Neuronal stem cell (in vitro differentiated cells): ENCODE data around the gene POLR2A.

Experiments
- DNase-seq: peaks from one replicate; pipeline ENCODE4 v3.0.0-alpha.2; 2013; ENCODE audit warnings: low spot score
- H2AFZ ChIP-seq: one replicate; pipeline ENCODE4 v1.6.1; 2013; ENCODE audit warnings: mild to moderate bottlenecking, low read length, inconsistent platforms
- H2AK5ac ChIP-seq: 2 replicates; pipeline ENCODE4 v1.6.1; 2013; ENCODE audit warnings: low read depth, mild to moderate bottlenecking, inconsistent platforms, low read length, moderate library complexity, mixed read lengths
- H2BK120ac ChIP-seq: 2 replicates; pipeline ENCODE4 v1.6.1; 2013; ENCODE audit warnings: low read depth, mild to moderate bottlenecking, inconsistent platforms, low read length, moderate library complexity, mixed read lengths
- H2BK12ac ChIP-seq: one replicate; pipeline ENCODE4 v1.6.1; 2013; ENCODE audit warnings: low read length, inconsistent platforms
- H2BK15ac ChIP-seq: 2 replicates; pipeline ENCODE4 v1.6.1; 2013; ENCODE audit warnings: mild to moderate bottlenecking, low read length, inconsistent platforms, mixed read lengths
- H2BK5ac ChIP-seq: one replicate; pipeline ENCODE4 v1.6.1; 2013; ENCODE audit warnings: inconsistent platforms, mild to moderate bottlenecking, low read length, moderate library complexity
- H3K14ac ChIP-seq: one replicate; pipeline ENCODE4 v1.6.1; 2013; ENCODE audit warnings: low read length, inconsistent platforms
- H3K18ac ChIP-seq: 2 replicates; pipeline ENCODE4 v1.6.1; 2013; ENCODE audit warnings: low read length, inconsistent platforms
- H3K23ac ChIP-seq: 2 replicates; pipeline ENCODE4 v1.6.1; 2013; ENCODE audit warnings: low read depth, mild to moderate bottlenecking, mixed read lengths, low read length, inconsistent platforms; ENCODE audit not compliant: poor library complexity
- H3K27ac ChIP-seq: replicated peaks from 3 replicates; pipeline ENCODE4 v1.5.1; 2013; ENCODE audit warnings: low read length, inconsistent platforms
- H3K27me3 ChIP-seq, 3 experiments: 2 replicates each; pipeline ENCODE4 v1.6.1; 2013; ENCODE audit warnings: low read length in 3 of 3, mild to moderate bottlenecking in 2 of 3, inconsistent platforms in 1 of 3, low read depth in 1 of 3, mixed read lengths in 1 of 3, moderate library complexity in 1 of 3; ENCODE audit not compliant: control insufficient read depth in 3 of 3, insufficient read depth in 3 of 3
- H3K36me3 ChIP-seq, 2 donors: replicated peaks in 1 of 2; 2 replicates each; pipeline ENCODE4 v1.6.1; 2013; ENCODE audit warnings: low read length in 2 of 2; ENCODE audit not compliant: control insufficient read depth in 2 of 2, insufficient read depth in 2 of 2
- H3K4ac ChIP-seq: 2 replicates; pipeline ENCODE4 v1.6.1; 2013; ENCODE audit warnings: inconsistent platforms, mild to moderate bottlenecking, low read length, moderate library complexity
- H3K4me1 ChIP-seq, 2 donors: 1 replicate in 1 of 2; 2 replicates in 1 of 2; pipeline ENCODE4 v1.6.1; 2013; ENCODE audit warnings: low read length in 2 of 2, low read depth in 1 of 2; ENCODE audit not compliant: control insufficient read depth in 2 of 2, insufficient read depth in 1 of 2
- H3K4me2 ChIP-seq: one replicate; pipeline ENCODE4 v1.6.1; 2013; ENCODE audit warnings: mild to moderate bottlenecking, low read length, inconsistent platforms; ENCODE audit not compliant: insufficient read depth, poor library complexity, severe bottlenecking
- H3K4me3 ChIP-seq, 2 donors: 2 replicates each; pipeline ENCODE4 v1.5.1; 2013; ENCODE audit warnings: low read length in 2 of 2, mild to moderate bottlenecking in 2 of 2, inconsistent platforms in 1 of 2, moderate library complexity in 1 of 2
- H3K79me1 ChIP-seq: one replicate; pipeline ENCODE4 v1.6.1; 2013; ENCODE audit warnings: low read depth, mild to moderate bottlenecking, inconsistent platforms, low read length, moderate library complexity
- H3K9ac ChIP-seq: one replicate; pipeline ENCODE4 v1.6.1; 2013; ENCODE audit warnings: mild to moderate bottlenecking, low read depth, low read length, inconsistent platforms; ENCODE audit not compliant: poor library complexity
- H3K9me3 ChIP-seq, 2 donors: replicated peaks in 1 of 2; 2 replicates each; pipeline versions ENCODE3 to v1.6.1; 2013; ENCODE audit warnings: low read length in 2 of 2, mild to moderate bottlenecking in 2 of 2, inconsistent platforms in 1 of 2, low read depth in 1 of 2, mixed read lengths in 1 of 2, moderate library complexity in 1 of 2; ENCODE audit not compliant: control insufficient read depth in 2 of 2, insufficient read depth in 1 of 2
- H4K8ac ChIP-seq: one replicate; pipeline ENCODE4 v1.6.1; 2013; ENCODE audit warnings: low read depth, mild to moderate bottlenecking, inconsistent platforms, low read length, moderate library complexity
- H4K91ac ChIP-seq: one replicate; pipeline ENCODE4 v1.6.1; 2013; ENCODE audit warnings: low read length, low read depth, mild to moderate bottlenecking, inconsistent platforms; ENCODE audit not compliant: poor library complexity
- WGBS, 2 donors: extraction: QIAGEN DNeasy Blood & Tissue Kit; methylation state at CpG; one replicate each; pipeline ENCODE4 v1.1.7; 2013; ENCODE audit warnings: missing lambda C conversion rate in 2 of 2, mixed read lengths in 1 of 2; ENCODE audit not compliant: insufficient read length in 2 of 2, insufficient replicate concordance in 1 of 2; ENCODE audit errors: extremely low coverage in 2 of 2; 5-methylcytosine and 5-hydroxymethylcytosine counted together

POLR2A gene

GRCh38 chr17:7541074-7541621, 57.0 kb downstream of the POLR2A start:
- no peak overlapping the region for H3K4ac ChIP-seq

GRCh38 chr17:7544911-7545310, 60.7 kb downstream of the POLR2A start:
- Histone ChIP-seq H3K9me3 (no peaks in the 10 kb centered on the region), H2BK120ac (no peak overlapping the region), H3K36me3 (no peaks in the 10 kb centered on the region), H3K18ac (no peak overlapping the region), H4K8ac (no peak overlapping the region), H3K4me1 (peaks cover 4 to 6% of the 10 kb centered on the region in 2 donors), H2BK5ac (no peak overlapping the region), H2AFZ (no peak overlapping the region), H3K4me2 (no peak overlapping the region), H2BK15ac (no peak overlapping the region), H3K27me3 (peaks cover 0 to 33% (median 10%) of the 10 kb centered on the region in 3 experiments), H3K4ac (no peak overlapping the region), H3K27ac (no peak overlapping the region), H3K79me1 (peaks cover 3% of the 10 kb centered on the region), H3K4me3 (no peak overlapping the region), H3K23ac (no peak overlapping the region), H3K14ac (no peak overlapping the region), H2BK12ac (no peak overlapping the region), H2AK5ac (no peak overlapping the region), H4K91ac (no peak overlapping the region), H3K9ac (no peak overlapping the region)
- no CpG with 5 or more reads among the region's 6 CpGs for WGBS, 2 donors
- no peak for DNase-seq

More at GRCh38 chr17:7541074-7541621, 57.0 kb downstream of the POLR2A start:
- no peak overlapping the region for H2BK5ac ChIP-seq
- no peak overlapping the region for H2BK120ac ChIP-seq
- no peaks in the 10 kb centered on the region for H3K4me1 ChIP-seq
- H3K4me2 ChIP-seq, result no peak overlapping the region
- H2BK15ac ChIP-seq, result no peak overlapping the region
- H3K18ac ChIP-seq, result peak overlapping the region; percentile 44
- H3K4me3 ChIP-seq, result peak overlapping the region in 1 of 2 donors; percentile 13
- H3K36me3 ChIP-seq, result no peaks in the 10 kb centered on the region
- no peak overlapping the region for H2AK5ac ChIP-seq
- H2AFZ ChIP-seq, result no peak overlapping the region
- peaks cover 9 to 13% of the 10 kb centered on the region in 2 donors for H3K9me3 ChIP-seq
- no peak overlapping the region for H2BK12ac ChIP-seq
- H4K91ac ChIP-seq, result no peak overlapping the region
- no peak for DNase-seq
- H3K27ac ChIP-seq, result no peak overlapping the region
- no peak overlapping the region for H3K23ac ChIP-seq
- no peak overlapping the region for H3K9ac ChIP-seq
- H3K79me1 ChIP-seq, result no peaks in the 10 kb centered on the region
- WGBS, 2 donors, result no CpG with 5 or more reads among the region's 9 CpGs
- H4K8ac ChIP-seq, result no peak overlapping the region
- H3K14ac ChIP-seq, result no peak overlapping the region
- H3K27me3 ChIP-seq, result peaks cover 0 to 16% (median 0%) of the 10 kb centered on the region in 3 experiments

- Histone ChIP-seq H4K8ac (peak within 1 kb of the TSS; percentile 96), H2BK12ac (no peak within 1 kb of the TSS), H3K27me3 (peaks cover 0 to 44% (median 10%) of the 10 kb centered on the region in 3 experiments), H2AFZ (peak within 1 kb of the TSS; percentile 97), H3K14ac (peak within 1 kb of the TSS; percentile 89), H3K27ac (no peak within 1 kb of the TSS), H3K79me1 (peaks cover 3% of the 10 kb centered on the region), H3K4ac (peak within 1 kb of the TSS; percentile 66), H2AK5ac (peak within 1 kb of the TSS; percentile 98), H3K9me3 (no peaks in the 10 kb centered on the region), H2BK5ac (peak within 1 kb of the TSS; percentile 53), H3K23ac (peak within 1 kb of the TSS; percentile 96), H2BK120ac (peak within 1 kb of the TSS; percentile 61), H3K4me3 (peak within 1 kb of the TSS; percentile 51 to 76), H3K18ac (peak within 1 kb of the TSS; percentile 96), H3K4me2 (peak within 1 kb of the TSS; percentile 80), H2BK15ac (peak within 1 kb of the TSS; percentile 98), H3K9ac (peak within 1 kb of the TSS; percentile 91), H4K91ac (peak within 1 kb of the TSS; percentile 85), H3K4me1 (peaks cover 4 to 6% of the 10 kb centered on the region in 2 donors), H3K36me3 (no peaks in the 10 kb centered on the region)
- no peak for DNase-seq
- WGBS, 2 donors, result no CpG with 5 or more reads among the region's 65 CpGs
These were observed 64.6 kb downstream of the POLR2A start, which contains the start of gene TNFSF12 for GRCh38 chr17:7548585-7549400. Gene TNFSF12 (plus strand): TSS chr17:7549058. CDS start chr17:7549154, 96 bp downstream.
